ENCODE data around the gene RNF25. TPM values are rescaled to one million over a fixed set of nuclear protein-coding genes. Genes with fewer than 3 reads are reported as not detected.
A peak's percentile ranks its signal among the peaks of the same experiment; 100 is the strongest.

The RNF25 gene, protein sequence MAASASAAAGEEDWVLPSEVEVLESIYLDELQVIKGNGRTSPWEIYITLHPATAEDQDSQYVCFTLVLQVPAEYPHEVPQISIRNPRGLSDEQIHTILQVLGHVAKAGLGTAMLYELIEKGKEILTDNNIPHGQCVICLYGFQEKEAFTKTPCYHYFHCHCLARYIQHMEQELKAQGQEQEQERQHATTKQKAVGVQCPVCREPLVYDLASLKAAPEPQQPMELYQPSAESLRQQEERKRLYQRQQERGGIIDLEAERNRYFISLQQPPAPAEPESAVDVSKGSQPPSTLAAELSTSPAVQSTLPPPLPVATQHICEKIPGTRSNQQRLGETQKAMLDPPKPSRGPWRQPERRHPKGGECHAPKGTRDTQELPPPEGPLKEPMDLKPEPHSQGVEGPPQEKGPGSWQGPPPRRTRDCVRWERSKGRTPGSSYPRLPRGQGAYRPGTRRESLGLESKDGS
- total RNA-seq (10 to 100 TPM; 11.7 to 38.6 (median 25.7) TPM), polyA plus RNA-seq (10 to 100 TPM; 26.5 to 45.9 TPM)
- long read RNA-seq, donor 1, transcript RNF25-201 (10 exons, 1,914 nt), result major isoform, 104 of 119 reads
- long read RNA-seq, donor 1, partial matches to known transcripts, result 5 of 119 reads
- long read RNA-seq, donor 1, other reads (novel, unspliced or antisense), result 10 of 119 reads
- long read RNA-seq, donor 2, transcript RNF25-201 (10 exons, 1,914 nt), result major isoform, 11 of 120 reads
- long read RNA-seq, donor 2, partial matches to known transcripts, result 109 of 120 reads
- long read RNA-seq, donor 2, other reads (novel, unspliced or antisense), result 0 of 120 reads
- long read RNA-seq, donor 3, transcript RNF25-201 (10 exons, 1,914 nt), result major isoform, 22 of 24 reads
- long read RNA-seq, donor 3, partial matches to known transcripts, result 1 of 24 reads
- long read RNA-seq, donor 3, other reads (novel, unspliced or antisense), result 1 of 24 reads

DNA sequence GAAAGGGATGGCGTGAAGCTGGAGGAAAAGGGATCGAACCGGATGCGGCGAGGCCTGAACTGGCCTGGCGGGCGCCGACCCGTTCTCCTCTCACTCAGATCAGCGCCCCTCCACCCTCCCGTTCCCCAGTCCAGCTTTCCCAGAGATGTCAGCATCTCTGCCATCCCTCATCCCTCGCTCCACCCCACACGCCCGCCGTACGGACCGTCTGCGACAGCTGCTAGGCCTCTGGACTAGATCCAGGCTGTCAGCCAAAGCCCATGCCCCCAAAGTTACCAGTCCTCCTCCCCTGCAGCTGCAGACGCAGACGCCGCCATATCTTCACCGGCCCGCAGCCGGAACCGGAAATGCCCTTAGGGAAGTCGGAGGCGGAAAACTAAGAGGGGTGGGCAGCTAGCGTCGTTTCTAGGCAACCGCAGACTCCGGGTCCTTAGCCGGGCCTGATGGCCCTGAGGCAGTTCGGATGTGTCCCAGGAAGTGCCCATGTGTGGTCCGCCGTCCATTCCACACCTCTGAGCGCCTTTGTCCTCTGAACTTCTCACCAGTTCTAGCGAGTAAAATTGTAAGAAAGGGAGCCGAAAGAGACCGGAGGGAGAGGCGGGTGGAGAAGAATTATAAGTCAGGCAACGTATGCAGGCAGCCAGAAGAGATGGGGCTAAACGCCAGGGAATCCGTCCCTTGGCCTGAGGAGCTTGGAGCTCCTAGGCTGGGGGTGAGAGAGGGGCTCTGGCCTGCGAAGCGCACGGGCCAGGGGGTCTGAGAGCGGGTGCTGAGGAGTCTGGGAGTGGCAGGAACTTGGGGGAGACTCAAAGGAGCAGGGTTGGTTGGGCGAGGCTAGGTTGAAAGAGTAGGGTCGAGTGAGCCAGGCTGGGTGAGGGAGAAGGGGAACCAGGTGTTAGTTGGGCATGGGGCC is at the start of gene RNF25, which contains the start of gene STK36:
Gene RNF25, minus strand, starts transcription at position 349 of the 913 bp plus-strand sequence. Its CDS starts 32 bp downstream, at position 317.
Gene STK36, plus strand, starts transcription at position 433 of the 913 bp plus-strand sequence. CDS start 744 bp downstream, outside the sequence.
- intact Hi-C loops (cut with DNase I), result no loop called here
- H3K9me3 ChIP-seq, result no peaks in the 10 kb centered on the region
- H3K27me3 ChIP-seq, result no peaks in the 10 kb centered on the region
- H3K4me3 ChIP-seq, result peak within 1 kb of the TSS; percentile 82
- peak; percentile 84 to 90 (median 85) for DNase-seq
- 0 to 1% (median 0%) methylated on average over 49 of the region's 49 CpGs for WGBS, 3 donors
- no peaks in the 10 kb centered on the region for H3K36me3 ChIP-seq
- H3K27ac ChIP-seq, result peak within 1 kb of the TSS in 1 of 2 donors; percentile 57
- peaks cover 5% of the 10 kb centered on the region for H3K4me1 ChIP-seq (ENCODE audit: insufficient read depth)
- TF ChIP-seq POLR2A (IDR thresholded peaks at IDR 0.05) (peak; percentile 61), EP300 (IDR thresholded peaks at IDR 0.05) (no peak)
- TF ChIP-seq, protein P1, sequence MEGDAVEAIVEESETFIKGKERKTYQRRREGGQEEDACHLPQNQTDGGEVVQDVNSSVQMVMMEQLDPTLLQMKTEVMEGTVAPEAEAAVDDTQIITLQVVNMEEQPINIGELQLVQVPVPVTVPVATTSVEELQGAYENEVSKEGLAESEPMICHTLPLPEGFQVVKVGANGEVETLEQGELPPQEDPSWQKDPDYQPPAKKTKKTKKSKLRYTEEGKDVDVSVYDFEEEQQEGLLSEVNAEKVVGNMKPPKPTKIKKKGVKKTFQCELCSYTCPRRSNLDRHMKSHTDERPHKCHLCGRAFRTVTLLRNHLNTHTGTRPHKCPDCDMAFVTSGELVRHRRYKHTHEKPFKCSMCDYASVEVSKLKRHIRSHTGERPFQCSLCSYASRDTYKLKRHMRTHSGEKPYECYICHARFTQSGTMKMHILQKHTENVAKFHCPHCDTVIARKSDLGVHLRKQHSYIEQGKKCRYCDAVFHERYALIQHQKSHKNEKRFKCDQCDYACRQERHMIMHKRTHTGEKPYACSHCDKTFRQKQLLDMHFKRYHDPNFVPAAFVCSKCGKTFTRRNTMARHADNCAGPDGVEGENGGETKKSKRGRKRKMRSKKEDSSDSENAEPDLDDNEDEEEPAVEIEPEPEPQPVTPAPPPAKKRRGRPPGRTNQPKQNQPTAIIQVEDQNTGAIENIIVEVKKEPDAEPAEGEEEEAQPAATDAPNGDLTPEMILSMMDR (IDR thresholded peaks at IDR 0.05), result no peak

DNA sequence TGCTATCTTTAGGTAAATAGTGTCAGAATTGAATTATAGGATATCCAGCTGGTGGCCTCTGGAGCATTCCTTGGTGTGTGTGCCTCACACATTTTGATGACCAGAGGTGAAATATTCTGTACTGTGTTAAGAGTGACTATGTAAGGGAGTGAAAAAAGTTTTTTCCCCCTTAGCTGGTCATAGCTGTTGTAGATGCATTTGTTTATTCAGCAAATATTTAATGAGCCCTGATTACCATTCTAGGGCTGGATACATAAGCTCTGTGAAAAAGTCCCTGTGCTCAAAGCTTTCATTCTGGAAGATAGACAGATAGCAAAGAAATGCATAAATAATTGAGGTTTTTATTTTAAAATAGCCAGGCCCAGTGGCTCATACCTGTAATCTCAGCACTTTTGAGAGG is 49.7 kb upstream of the RNF25 start:
- TF ChIP-seq, protein P1 (IDR thresholded peaks at IDR 0.05), result no peak
- TF ChIP-seq EP300 (IDR thresholded peaks at IDR 0.05) (no peak), POLR2A (IDR thresholded peaks at IDR 0.05) (no peak)
- intact Hi-C loops (cut with DNase I), result no loop called here
- no peaks in the 10 kb centered on the region for H3K27me3 ChIP-seq

DNA sequence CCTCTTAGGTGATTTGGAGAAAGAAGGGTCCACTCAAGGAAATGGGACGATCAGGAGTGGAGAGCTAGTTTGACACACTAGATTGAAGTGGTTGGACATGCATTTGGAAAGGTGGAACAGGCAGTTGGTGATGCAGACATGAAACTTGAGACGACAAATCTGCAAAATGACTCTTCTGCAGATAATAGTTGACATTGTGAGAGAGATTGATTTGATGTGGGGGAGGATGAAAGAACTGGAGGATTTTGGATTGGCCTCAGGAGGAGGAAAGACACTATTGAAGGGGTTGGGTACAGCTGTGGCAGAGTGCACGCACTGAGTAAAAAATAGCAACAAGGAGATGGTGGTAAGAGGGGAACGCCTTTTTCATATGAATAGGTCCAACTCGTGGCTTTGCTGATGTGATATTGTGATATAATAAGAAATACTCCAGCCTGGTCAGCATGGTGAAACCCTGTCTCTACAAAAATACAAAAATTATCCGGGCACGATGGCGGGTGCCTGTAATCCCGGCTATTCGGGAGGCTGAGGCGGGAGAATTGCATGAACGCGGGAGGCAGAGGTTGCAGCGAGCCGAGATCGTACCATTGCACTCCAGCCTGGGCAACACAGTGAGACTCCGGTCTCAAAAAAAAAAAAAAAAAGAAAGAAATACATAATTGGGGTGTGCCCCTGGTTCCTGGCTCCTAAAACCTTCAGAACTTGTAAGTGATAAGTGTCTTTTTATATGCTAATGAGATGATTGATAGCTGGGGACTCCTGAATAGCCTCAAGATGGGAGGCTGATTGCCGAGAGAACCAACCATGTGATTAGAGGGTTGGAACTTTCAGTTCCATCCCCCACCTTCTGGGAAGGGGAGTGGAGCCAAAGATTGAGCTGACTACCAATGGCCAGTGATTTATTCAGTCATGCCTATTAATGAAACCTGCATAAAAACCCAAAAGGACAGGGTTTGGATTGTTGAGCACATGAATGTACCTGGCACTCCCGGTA is 48.5 kb upstream of the RNF25 start:
- intact Hi-C loops (cut with DNase I), result no loop called here
- Histone ChIP-seq H3K27me3 (no peaks in the 10 kb centered on the region), H3K4me3 (no peak overlapping the region), H3K27ac (no peak overlapping the region), H3K9me3 (no peaks in the 10 kb centered on the region), H3K36me3 (no peaks in the 10 kb centered on the region), H3K4me1 (ENCODE audit: insufficient read depth) (no peaks in the 10 kb centered on the region)
- 95 to 97% (median 95%) methylated on average over 19 of the region's 19 CpGs for WGBS, 3 donors
- TF ChIP-seq POLR2A (IDR thresholded peaks at IDR 0.05) (no peak), EP300 (IDR thresholded peaks at IDR 0.05) (no peak)
- TF ChIP-seq, protein P1 (IDR thresholded peaks at IDR 0.05), result no peak
- DNase-seq, result no peak

More for the DNA sequence above, 49.7 kb upstream of the RNF25 start:
- H3K4me1 ChIP-seq (ENCODE audit: insufficient read depth), result no peaks in the 10 kb centered on the region
- no peak overlapping the region for H3K4me3 ChIP-seq
- DNase-seq, result no peak
- H3K9me3 ChIP-seq, result no peaks in the 10 kb centered on the region
- no peaks in the 10 kb centered on the region for H3K36me3 ChIP-seq
- no peak overlapping the region for H3K27ac ChIP-seq
